ENCODE measurements around the gene TNP1.

TNP1 gene

GRCh38 chr2:216903470-216903869 lies 43.6 kb upstream of the TNP1 start:
- no peak overlapping the region for H3K4me3 ChIP-seq (replicated peaks; ENCODE audit: low read depth, low read length)
- DNase-seq (ENCODE audit: extremely low read depth, insufficient read length) = no peak
- H3K27me3 ChIP-seq (replicated peaks; ENCODE audit: control insufficient read depth, insufficient read depth, low read length) = no peaks in the 10 kb centered on the region
- H3K36me3 ChIP-seq (ENCODE audit: control insufficient read depth, insufficient read depth, low read length) = no peaks in the 10 kb centered on the region
- TF ChIP-seq CTCF (IDR thresholded peaks at IDR 0.05; ENCODE audit: insufficient read depth, low read length, poor library complexity, severe bottlenecking) = no peak

- H3K4me3 ChIP-seq (replicated peaks; ENCODE audit: low read depth, low read length) = no peak overlapping the region
- no peaks in the 10 kb centered on the region for H3K27me3 ChIP-seq (replicated peaks; ENCODE audit: control insufficient read depth, insufficient read depth, low read length)
- H3K36me3 ChIP-seq (ENCODE audit: control insufficient read depth, insufficient read depth, low read length) = no peaks in the 10 kb centered on the region
- TF ChIP-seq CTCF (IDR thresholded peaks at IDR 0.05; ENCODE audit: insufficient read depth, low read length, poor library complexity, severe bottlenecking) = no peak
- DNase-seq (ENCODE audit: extremely low read depth, insufficient read length) = no peak
These were observed 41.4 kb upstream of the TNP1 start for GRCh38 chr2:216901273-216901672.

GRCh38 chr2:216900406-216900805 lies 40.5 kb upstream of the TNP1 start:
- no peak for TF ChIP-seq CTCF (IDR thresholded peaks at IDR 0.05; ENCODE audit: insufficient read depth, low read length, poor library complexity, severe bottlenecking)
- Histone ChIP-seq H3K4me3 (replicated peaks; ENCODE audit: low read depth, low read length) (no peak overlapping the region), H3K36me3 (ENCODE audit: control insufficient read depth, insufficient read depth, low read length) (no peaks in the 10 kb centered on the region), H3K27me3 (replicated peaks; ENCODE audit: control insufficient read depth, insufficient read depth, low read length) (no peaks in the 10 kb centered on the region)
- no peak for DNase-seq (ENCODE audit: extremely low read depth, insufficient read length)

DNA sequence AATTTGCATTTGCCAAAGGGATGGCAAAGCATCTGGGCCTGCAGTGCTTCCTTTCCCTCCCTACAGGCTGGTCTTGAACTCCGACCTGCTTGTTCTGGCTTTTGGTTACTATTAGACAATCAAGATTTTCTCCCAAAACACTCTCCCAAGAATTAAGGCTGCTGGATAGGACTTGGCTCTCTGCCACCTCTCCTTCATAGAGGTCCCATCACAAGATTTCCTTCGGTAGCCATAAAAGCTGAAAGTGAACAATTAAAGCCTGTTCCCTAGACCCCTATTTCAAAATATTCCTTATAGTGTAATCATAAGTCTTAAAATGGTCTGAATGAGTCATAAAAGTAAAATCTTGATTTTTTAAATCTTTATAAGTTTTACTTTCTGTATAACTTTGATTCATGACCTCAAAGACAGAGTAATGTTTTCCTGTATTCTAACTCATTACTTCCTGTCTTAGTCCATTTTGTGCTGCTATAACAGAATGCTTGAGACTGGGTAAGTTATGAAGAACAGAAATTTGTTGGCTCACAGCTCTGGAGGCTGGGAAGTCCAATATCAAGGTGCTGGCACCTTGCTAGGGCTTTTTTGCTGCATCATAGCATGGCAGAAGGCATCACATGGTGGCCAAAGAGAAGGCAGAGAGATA lies 37.8 kb upstream of the TNP1 start:
- Histone ChIP-seq H3K4me3 (replicated peaks; ENCODE audit: low read depth, low read length) (no peak overlapping the region), H3K27me3 (replicated peaks; ENCODE audit: control insufficient read depth, insufficient read depth, low read length) (no peaks in the 10 kb centered on the region), H3K36me3 (ENCODE audit: control insufficient read depth, insufficient read depth, low read length) (no peaks in the 10 kb centered on the region)
- no peak for TF ChIP-seq CTCF (IDR thresholded peaks at IDR 0.05; ENCODE audit: insufficient read depth, low read length, poor library complexity, severe bottlenecking)
- DNase-seq (ENCODE audit: extremely low read depth, insufficient read length) = no peak

DNA sequence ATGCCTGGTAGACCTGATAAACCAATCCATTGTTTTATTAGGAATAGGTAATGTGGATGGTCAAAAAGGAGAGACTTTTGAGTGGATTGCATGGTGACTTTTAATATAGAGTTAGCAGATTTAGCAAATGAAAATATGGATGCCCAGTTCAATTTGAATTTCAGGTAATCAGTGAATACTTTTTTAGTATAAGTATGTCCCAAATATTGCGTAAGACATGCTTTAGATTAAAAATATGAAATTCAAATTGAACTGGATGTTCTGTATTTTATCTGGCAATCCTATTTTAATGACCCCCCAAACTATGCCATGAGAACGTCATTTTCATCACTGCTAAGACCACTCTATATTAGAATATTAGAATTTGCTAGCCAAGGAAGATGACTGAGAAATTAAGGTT lies 30.3 kb upstream of the TNP1 start:
- DNase-seq (ENCODE audit: extremely low read depth, insufficient read length) = no peak
- no peak for TF ChIP-seq CTCF (IDR thresholded peaks at IDR 0.05; ENCODE audit: insufficient read depth, low read length, poor library complexity, severe bottlenecking)

More for the DNA sequence above, 30.3 kb upstream of the TNP1 start:
- Histone ChIP-seq H3K36me3 (ENCODE audit: control insufficient read depth, insufficient read depth, low read length) (no peaks in the 10 kb centered on the region), H3K27me3 (replicated peaks; ENCODE audit: control insufficient read depth, insufficient read depth, low read length) (peaks cover 3% of the 10 kb centered on the region), H3K4me3 (replicated peaks; ENCODE audit: low read depth, low read length) (no peak overlapping the region)

Data from GM06990 (cell line).